NCI-H748 (cell line): ENCODE results near the gene BCORL1.

Experiments
- DNase-seq: peaks from one replicate; lab custom pipeline; 2025; ENCODE audit not compliant: unreplicated experiment; lab: John Stamatoyannopoulos, UW

The BCORL1 gene

GRCh38 chrX:130090364-130090763 lies 107.9 kb downstream of the BCORL1 start:
- no peak for DNase-seq

GRCh38 chrX:130091980-130092522 lies 109.6 kb downstream of the BCORL1 start:
- DNase-seq: peak; percentile 12

- no peak for DNase-seq
These were observed 110.8 kb downstream of the BCORL1 start for GRCh38 chrX:130093271-130093670.

GRCh38 chrX:130094696-130095095 lies 112.3 kb downstream of the BCORL1 start:
- DNase-seq: no peak

GRCh38 chrX:130095249-130096030 lies 113.0 kb downstream of the BCORL1 start:
- DNase-seq: no peak

- DNase-seq: no peak
These were observed 115.2 kb downstream of the BCORL1 start for GRCh38 chrX:130097507-130098209.

GRCh38 chrX:130098210-130098552 lies 115.7 kb downstream of the BCORL1 start:
- DNase-seq: no peak

- no peak for DNase-seq
These were observed 117.7 kb downstream of the BCORL1 start for GRCh38 chrX:130100180-130100579.

GRCh38 chrX:130103605-130104004 lies 121.2 kb downstream of the BCORL1 start:
- no peak for DNase-seq

- no peak for DNase-seq
These were observed 122.8 kb downstream of the BCORL1 start for GRCh38 chrX:130105244-130105643.

GRCh38 chrX:130106071-130106470 lies 123.6 kb downstream of the BCORL1 start:
- DNase-seq: no peak
